GM12801 (cell line): ENCODE measurements around the gene VASN.

Source experiments
- CTCF ChIP-seq: IDR thresholded peaks from one replicate; pipeline ENCODE4 v1.5.1; 2011; ENCODE audit warnings: control low read depth; ENCODE audit not compliant: insufficient read length; ENCODE audit errors: extremely low read depth

Gene VASN

GRCh38 chr16:4399001-4399730 is 27.5 kb downstream of the VASN start:
- TF ChIP-seq CTCF, result no peak

GRCh38 chr16:4401094-4401501 is 29.4 kb downstream of the VASN start:
- TF ChIP-seq CTCF, result no peak

- no peak for TF ChIP-seq CTCF
Measured at GRCh38 chr16:4401510-4401909, 29.9 kb downstream of the VASN start.

GRCh38 chr16:4402439-4403132 is 30.9 kb downstream of the VASN start:
- TF ChIP-seq CTCF, result no peak

GRCh38 chr16:4403133-4403949 is 31.7 kb downstream of the VASN start:
- TF ChIP-seq CTCF, result no peak

- TF ChIP-seq CTCF, result no peak
Measured at GRCh38 chr16:4404247-4404966, 32.8 kb downstream of the VASN start.
